Fibroblast of skin of left biceps (primary cell): ENCODE results near the gene TIMM10B.

Experiments
- DNase-seq, 2 experiments: peaks; one replicate each; pipeline ENCODE4 v3.0.0-alpha.2; 2013; ENCODE audit warnings: low read depth in 2 of 2

TIMM10B gene, protein sequence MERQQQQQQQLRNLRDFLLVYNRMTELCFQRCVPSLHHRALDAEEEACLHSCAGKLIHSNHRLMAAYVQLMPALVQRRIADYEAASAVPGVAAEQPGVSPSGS

DNA sequence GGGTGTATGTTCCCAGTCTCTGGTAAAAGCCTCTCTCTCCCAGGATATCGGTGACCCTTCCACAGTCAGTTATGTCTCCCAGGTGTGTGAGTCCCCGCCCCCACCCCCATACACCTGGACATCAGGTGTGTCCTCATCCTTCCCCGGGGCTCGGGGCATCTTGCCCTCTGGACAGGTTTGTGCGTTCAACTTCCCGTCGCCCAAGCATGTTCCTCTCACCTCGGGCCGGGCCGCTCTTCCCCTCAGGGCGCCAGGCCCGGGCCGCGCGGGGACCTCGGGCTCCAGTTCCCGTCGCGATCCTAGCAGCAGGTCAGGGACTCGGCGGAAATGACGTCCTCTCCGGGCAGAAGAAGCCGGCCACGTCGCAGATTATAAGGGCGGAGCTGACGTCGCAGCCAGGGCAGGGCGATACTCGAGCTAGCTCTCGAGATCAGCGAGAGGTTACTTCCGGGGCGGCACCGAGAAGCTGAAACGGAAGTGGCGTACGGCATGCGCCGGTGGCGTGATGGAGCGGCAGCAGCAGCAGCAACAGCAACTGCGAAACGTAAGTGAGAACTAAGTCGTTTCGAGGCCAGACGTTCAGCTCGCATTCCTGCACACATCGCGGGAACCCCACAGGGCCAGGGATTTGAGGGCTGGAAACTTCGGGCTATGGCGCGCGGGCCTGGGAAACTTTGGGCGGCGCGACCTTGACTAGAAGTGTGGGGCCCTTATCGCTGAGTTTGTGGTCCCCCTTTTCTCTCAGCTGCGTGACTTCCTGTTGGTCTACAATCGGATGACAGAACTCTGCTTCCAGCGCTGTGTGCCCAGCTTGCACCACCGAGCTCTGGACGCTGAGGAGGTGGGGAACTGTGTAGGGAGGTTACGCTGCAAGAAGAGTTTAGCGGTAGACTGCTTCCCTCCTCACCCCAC lies at the start of gene TIMM10B, which contains the start of gene ARFIP2:
TIMM10B (plus strand) TSS at position 490 of the 912 bp plus-strand sequence; CDS start at position 506, 16 bp downstream.
ARFIP2 (minus strand) TSS at position 320 of the 912 bp plus-strand sequence. CDS start 910 bp downstream, outside the sequence.
- peak; percentile 89 to 93 for DNase-seq

DNA sequence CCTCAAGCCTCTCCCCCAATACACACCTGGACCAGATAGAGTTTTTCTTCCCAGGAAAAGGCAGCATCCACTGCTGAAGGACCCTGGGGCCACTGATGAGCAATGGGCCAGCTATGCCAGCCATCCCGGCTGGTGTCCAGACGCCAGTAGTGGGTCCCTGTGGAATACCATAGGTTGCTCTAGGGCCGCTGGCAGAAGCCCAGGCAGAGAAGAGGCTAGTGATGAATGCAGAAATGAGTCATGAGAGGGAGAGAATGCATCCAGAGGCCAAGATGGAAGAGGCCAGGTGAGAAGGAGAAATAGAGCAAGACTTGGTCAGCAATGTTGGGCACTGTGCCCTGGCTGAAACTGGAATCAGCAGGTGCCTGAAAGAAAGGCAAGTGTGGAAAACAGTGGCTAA lies 49.4 kb upstream of the TIMM10B start:
- no peak for DNase-seq

DNA sequence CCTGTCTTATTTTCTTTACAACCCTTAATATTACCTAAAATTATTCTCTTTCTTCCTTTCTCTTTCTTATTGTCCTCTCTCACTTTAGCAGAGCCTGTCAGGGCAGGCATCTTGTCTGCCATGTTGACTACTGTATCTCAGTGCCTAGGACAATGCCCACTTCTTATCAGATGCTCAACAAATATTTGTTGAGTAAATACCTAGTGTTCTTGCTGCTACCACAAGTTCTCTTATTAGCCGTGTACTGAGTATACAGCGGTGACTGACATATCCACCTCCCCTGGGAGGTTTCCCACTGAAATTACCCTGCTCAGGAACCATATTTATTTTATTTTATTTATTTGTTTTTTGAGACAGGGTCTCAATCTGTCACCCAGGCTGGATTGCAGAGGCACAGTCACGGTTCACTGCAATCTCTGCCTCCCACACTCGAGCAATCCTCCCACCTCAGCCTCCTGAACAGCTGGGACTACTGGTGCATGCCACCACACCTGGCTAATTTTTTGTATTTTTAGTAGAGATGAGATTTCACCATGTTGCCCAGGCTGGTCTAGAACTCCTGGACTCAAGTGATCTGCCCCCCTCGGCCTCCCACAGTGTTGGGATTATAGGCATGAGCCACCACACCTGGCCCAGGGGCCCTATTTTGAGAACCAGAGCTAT lies 47.2 kb upstream of the TIMM10B start:
- DNase-seq, result no peak

DNA sequence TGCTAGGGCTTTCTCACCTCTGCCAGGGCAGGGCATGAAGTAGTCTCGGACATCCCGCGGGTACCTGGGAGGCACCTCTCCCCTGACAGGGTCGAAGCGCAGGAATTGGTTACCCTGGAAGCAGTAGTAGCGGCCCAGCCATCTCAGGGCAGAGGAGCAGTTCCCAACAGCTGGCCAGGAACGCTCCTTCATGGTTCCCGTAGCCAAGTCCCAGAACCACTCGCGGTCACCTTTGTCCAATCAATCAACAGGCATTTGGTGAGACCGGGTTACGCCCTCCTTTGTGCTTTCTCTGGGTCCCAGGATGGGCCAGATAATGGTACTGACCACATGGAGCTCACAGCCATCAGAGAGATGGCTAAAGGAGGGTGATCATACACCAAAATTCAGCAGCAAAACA lies 43.9 kb upstream of the TIMM10B start:
- DNase-seq, result no peak

DNA sequence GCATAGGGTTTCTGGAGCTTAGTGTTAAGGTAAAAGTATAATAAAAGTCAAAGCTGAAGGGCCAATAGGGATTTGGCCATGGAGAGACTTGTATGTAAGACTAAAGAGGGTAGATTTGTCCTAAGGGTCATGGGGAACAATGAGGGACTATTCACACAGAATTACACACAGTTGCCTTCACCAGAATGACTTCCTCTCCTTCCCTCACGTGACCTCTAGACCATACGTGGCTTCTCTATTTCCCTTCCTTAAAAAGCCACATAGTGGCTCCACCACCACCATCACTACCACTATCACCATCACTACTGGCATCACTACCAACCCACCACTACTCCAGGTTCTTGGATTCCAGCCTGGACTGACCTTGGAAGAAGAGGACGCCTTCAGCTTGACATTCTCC lies 43.3 kb upstream of the TIMM10B start:
- no peak for DNase-seq

DNA sequence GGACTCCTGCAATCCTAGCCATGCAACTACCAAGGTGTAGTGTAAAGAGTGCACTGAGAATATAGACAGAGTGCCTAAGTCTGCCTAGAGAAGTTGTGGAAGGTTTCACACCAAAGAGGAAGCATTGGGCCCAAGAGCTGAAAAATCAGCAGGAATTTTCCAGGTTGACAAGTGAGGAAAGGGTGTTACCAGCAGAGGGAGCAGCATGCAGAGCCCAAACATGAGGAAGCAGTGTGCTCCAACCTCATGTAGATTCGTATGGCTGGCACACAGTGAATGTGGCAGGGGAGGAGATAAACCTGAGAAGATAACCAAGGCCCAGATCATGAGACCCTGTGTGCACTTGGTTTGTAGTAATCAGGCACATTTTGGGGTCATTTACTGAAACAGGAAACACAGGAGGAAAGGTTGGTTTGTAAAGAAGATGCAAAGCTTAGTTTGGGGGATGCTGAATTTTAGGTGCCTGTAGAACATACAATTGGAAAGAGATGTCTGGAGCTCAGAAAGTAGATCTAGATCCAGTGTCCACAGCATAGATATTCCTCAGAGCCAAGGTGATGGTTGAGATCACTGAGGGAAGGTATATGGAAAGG lies 42.2 kb upstream of the TIMM10B start:
- DNase-seq, result no peak

DNA sequence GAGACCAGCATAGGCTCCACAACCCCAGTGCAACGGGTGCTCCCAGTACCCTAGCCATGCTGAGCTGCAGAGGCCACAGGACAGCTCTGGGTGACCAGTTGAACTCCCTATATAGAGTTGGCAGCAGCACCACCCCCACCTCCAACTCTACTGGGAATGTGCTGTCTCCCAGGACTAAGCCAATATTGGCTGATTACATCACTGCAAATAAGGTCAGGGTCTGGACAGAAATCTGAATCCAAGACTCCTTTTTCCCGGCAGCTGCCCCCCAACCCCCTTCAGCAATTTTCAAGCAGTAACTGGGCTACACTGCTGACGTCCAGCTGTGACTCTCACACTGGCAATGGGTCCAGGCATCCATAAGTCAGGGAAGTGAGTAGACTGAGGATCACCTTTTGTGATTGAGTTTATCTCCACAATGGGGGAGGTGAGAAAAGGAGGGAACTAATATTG lies 40.4 kb upstream of the TIMM10B start, which contains the start of gene HPX:
HPX (minus strand) TSS at position 82 of the 453 bp plus-strand sequence; CDS start at position 58, 24 bp downstream.
- no peak for DNase-seq

DNA sequence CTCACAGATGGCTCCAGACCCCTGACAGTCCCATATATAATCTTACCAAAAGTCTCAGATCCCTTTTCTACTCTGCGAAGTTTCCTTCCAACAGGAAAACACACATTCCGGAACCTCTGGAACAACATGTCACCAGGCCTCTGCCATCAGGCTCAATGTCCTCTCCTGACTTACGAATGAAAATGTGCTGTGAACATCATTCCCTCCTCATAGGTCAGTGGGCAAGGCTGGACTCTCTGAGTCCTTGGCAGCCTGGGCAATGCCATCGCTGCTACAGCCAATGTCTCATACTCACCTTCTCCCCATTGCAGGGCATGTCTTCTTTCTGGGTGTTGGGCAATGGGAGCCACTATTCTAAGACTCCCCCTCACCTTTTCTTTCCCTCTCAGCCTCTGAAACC lies 38.9 kb upstream of the TIMM10B start:
- no peak for DNase-seq

DNA sequence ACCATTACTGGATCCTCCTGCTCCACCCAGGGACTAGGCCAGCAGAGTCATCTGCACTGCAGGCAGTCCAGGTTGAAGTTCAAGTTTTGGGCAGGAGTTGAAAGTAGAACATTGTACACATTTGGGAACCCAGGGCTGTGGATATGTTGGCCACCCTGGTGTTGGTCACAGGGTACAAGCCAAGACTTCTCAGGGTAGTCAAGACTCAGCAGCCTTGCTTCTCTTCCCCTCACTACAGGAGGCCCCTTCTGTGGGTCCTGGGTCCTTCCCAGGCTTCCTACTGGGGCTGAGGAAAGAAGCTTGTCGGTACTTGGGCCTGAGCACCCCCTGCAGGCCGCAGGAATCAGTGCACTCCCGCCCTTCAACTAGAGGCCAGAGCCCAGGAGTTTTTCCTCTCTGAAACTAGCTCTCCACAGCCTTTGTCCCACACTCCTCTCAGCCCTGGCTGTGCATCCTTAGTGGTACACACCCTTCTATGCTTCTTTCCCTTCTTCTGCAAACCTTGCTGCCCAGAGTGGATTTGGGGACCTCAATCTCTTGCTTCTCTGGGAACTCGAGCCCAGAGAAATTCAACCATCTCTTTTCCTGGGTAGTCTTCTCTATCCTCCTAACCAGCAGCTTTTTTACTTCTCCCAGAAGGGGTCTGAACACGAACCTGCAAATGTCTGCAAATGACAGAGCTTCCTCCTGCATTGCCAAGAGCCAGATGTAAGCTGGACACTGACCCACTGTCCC lies 37.9 kb upstream of the TIMM10B start:
- DNase-seq, result peak in 1 of 2 experiments; percentile 5

DNA sequence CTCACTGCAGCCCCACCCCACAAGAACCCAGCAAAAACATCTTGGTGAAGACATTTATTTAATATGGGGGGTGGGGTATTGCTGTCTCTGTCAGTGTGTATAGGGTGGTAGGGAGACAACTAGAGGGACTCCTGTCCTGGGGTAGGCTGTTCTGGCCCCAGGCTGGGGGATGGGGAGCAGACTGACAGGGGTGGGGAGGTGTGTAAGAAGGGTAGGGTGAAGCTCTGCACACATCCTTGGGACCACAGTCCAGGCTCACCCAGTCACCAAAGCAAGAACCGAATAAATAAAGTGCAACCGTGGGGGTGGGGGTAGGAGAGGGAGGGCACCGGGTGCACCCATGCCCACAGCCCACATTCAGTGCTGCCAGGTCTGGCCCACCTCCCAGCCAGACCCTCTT lies 32.7 kb upstream of the TIMM10B start:
- no peak for DNase-seq

DNA sequence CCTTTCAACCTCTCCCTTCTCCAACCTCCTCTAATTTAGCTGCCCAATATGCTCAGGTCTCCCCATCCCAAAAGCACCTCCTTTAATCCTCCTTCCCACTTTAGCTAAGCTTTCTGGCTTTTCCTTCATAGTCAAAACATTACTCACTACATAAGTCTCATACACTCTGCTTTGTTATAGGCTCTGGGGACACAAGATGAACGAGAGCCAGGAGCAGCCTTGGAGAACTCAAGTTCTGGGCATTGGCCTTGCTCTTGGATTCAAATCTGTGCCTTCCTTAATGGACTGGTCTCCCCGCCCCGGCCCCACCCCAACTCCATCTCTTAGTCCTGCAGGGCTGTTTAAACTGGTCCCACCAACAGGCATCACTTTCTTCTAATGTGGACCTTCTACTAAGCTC lies 29.1 kb upstream of the TIMM10B start:
- no peak for DNase-seq

DNA sequence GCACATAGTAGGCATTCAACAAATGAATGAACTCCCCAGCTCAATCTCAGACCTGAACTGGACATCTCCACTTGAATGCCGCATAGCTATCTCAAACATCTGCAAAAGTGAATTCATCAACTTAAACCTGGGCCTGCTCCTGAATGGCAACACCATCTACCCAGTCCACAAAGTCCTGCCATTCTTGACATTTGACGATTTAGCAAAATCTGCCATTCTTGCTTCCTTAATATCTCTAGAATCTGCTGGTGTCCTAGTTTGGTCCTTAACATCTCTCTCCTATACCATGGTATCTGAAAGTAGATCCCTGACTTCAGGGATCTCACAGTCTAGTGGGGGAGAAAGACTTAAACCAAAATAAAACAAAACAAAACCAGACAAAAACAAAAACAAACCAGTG lies 28.1 kb upstream of the TIMM10B start:
- no peak for DNase-seq

DNA sequence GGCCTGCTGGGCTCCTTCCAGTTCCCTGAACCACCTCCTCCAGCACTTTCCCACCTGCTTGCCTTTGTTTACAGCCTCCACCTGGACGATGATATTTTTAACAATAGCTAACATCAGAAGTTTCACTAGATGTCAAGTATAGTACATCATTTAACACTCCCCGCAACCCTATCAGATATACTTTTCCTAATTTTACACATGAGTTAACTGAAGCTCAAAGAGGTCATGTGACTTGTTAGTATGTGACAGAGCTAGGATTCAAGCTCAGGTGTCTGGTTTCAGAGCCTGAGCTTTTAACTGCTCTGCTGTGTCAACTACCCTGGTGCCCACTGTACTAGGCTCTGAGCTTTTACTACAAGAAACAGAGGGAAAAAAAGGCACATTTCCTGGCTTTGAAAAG lies 26.2 kb upstream of the TIMM10B start:
- DNase-seq, result no peak

DNA sequence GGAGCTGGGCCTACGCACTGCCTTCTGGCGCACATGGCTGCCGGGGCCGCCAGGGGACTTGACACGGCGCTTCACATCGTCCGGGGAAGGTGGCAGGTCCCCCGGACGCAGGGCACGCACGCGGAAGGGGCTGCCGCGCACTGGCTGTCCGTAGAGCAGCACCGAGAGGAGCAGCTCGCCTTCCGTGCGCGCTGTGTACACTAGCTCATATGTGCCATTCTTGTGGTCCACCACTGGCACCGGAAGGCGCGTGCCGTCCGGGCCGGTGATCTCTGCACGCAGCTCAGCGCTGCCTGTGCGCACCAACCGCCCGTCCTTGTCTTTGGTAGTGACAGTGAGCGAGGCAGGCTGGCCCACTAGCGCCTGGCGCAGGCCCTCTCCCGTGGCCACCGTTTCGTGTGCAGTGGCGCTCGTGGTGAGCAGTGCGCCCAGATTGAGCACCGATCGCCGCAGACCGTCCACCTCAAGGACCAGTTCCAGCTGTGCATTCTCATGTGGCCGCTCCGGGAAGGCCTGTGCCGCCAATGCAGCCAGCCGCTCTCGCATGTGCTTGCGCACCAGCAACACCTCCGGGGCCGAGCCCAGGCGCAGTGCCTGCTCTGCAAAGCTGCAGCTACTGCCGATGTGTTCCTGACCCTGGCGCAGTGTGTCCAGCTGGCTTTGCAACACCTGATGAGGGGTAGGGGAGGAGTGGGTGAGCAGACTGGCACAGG lies 24.8 kb upstream of the TIMM10B start:
- DNase-seq, result no peak

DNA sequence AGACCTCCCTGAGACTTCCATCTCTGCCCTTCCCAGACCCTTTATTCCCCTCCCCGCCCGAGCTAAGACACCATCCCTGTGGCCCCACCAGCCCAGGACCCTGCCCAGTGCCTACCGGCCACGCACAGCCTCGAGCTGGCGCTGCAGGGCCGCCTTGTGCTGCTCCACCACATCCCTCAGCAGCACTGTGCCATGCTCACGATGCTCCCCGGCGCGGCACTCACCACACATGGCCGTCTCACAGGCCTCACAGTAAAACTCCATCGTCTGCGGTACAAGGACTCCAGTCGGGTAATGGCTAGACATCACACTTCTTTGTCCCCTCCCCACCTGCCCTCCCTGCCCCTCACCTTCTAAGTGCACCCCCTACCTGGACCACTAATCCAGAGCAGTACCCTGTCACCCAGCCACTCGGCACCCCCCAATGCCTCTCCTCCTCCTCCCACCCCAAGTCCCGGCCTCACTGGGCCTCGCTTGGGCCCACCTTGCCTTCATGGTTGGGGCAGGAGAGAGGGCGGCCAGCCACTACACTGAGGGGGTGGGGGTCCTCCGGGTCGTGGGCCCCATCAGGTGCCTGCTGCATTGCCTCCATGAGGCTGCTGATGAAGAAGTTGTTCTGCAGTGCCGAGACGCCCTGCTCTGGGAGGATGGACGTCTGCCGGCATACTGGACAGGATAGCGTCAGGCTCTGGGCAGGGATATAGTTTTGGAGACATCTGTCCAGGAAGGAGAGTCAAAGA lies 23.6 kb upstream of the TIMM10B start:
- DNase-seq, result no peak

DNA sequence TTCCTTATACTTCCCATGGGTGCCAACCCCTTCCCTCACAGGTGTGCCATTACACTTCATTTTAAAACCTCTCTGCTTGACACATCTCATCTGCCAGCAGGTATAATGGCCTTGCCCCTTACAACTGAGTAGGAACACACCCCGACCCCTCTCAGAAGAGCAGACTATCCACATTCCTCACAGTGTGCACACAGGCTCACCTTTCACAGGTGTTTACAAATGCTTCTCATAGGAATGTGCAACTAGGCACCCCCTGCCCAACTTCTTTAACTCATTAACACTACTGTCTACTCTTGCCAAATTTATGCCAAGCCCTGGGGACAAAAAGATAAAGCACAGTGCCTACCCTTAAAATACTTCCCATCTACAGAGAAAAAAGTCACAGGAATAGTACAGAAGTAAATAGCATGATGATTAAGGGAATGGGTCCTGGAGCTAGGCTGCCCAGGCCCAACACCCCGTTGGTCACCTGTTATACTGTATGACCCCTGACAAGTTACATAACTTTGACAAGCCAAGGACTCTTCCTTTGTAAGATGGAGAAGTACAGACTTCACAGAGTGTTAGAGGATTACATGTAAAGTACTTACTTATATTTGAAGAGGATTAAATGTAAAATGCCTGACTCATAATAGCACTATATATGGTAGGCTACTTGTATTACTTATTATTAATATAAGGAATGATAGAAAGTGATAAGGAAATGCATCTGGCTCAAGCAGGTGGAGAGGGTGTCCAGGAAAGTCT lies 22.8 kb upstream of the TIMM10B start:
- no peak for DNase-seq

DNA sequence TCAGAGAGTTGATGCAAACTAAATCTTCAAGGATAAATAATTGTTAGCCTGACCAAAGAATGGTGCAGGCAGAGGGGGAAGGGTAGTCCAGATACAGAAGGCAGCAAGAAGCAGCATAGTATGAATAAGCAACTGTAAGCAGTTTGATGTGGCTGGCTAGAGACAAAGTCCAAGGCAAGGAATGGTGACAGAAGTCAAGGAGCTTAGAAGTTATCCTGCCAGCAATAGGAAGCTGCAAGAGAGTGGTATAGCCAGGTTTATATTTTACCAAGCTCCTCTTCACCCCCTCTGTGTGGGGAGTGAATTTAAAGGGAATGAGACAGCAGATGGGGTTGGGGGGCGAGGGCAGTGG lies 22.2 kb upstream of the TIMM10B start:
- DNase-seq, result no peak

DNA sequence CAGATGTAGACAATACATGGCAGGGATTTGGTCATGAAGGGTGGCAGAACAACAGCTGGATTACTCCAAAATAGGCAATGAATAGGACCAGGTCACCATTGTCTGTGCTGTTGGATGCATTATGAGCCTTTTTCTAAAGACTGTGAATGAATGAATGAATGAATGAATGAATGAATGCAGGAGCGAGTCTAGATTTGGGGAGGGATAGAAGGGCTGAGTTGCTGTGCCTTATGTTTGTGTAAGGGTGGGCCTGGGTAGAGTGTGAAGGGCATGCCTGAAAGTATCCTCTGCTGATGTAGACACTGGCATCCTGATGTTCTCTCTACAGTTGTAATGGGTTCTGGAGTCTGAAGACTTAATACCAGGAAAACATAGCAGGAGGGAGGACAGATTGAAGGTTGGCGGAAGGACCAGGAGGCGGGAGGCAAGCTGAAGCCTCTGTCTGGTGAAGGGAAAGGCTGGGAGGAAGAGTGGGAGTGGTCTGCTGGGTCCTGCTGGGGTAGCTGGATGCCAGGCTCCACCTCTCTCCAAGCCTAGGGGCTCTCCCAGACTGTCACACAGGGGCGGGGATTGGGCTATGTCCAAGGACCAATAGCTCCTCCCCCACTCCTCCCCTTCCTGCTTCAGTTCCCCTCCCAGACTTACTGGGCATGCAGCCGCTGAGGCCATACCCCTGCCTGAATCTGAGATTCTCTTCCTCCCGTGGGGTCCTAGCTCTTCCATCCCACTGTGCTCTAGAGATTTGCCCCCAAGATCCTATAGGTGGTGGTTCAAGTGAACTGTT lies 12.4 kb upstream of the TIMM10B start:
- peak; percentile 47 to 60 for DNase-seq

DNA sequence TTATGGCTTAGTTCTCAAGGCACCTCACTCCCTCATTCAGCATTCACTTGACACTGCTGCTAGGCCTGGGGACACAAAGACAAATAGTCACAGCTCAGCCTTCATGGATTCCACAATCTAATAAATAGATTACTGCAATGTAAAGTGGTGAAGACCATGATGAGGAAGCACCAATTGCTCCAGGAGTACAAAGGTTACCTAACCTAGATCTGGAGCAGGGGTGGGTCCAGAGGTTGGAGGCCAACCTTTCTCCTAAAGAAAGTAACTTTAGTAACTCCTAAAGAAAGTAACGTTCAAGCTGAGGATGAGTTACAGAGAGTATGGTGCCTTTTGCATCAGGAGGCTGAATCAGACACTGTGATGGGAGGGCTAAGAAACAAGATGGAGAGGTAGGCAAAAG lies 11.7 kb upstream of the TIMM10B start:
- no peak for DNase-seq
